HG03460 (cell line): Measurements from ENCODE around the gene ARIH1.
A peak's percentile ranks its signal among the peaks of the same experiment; 100 is the strongest.
"Not testable (repeated sequence)": the region's sequence is repeated elsewhere in the genome, so short reads cannot be mapped to it uniquely, and the experiment has no call there.

ENCODE experiments used
- ATAC-seq: cut with Tn5 transposase; IDR thresholded peaks from one replicate; pipeline ENCODE4 v1.9.1; 2021; ENCODE audit not compliant: unreplicated experiment

ARIH1 gene

DNA sequence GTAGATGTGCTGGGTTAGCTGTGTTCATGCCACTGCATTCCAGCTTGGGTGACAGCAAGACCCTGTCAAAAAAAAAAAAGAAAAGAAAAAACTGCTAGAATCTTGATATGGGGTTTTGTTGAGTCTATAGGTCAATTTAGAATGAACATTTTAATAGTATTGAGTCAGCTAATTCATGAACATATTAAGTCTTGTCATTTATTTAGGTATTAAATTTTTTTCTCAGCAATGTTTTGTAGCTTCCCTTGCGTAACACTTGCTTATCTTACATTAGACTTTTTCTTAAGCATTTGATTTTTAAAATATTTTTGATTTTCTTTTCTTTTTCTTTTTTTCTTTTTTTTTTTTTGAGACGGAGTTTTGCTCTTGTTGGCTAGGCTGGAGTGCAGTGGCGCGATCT, 119.7 kb downstream of the ARIH1 start:
- ATAC-seq: no peak

DNA sequence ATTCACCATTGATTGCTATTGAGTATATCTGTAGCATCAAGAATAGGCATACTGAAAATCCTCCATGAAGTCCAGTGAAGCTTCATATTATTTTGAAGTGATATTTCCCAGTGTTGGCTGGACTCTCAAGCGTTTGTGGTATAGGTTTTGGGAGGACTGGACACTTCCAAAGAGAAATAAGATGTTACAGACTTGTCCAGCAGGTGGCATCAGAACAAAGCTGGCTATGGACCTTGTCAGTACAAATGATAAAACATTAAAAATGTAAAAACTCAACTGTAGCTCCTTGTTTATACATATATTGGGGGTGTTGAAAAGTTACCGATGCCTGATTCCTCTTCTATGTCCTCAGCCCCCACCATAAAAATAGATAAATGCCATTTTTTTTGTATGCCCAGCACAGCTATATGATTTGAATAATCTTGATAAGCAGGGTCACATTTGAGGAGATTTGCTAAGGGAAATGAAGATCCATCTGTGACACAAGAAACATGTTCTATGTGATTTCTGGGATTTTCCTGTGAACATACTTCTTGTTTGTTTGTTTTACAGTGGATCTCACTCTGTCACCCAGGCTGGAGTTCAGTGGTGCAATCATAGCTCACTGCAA, 125.8 kb downstream of the ARIH1 start:
- ATAC-seq: no peak

DNA sequence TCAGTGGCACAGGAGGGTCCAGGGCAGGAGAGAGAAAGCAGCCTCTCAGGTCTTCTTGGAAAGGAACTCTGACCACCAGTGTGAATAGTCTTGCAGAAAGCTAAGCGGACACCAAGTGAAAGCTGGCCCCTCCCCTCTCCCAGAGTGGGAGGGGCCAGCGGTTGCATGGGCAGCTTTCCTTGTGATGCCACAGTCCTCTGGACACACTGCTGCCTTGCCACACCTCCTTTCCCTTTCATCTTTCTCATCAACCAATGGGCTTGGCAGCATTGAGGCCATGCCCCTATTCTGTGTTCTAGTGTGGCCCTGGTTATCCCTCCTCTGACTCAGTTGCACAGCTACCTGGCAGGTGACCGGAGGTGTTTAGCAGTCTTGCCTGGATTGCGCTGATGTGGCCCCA, 130.7 kb downstream of the ARIH1 start:
- ATAC-seq: no peak

- not testable (repeated sequence) for ATAC-seq
Measured at GRCh38 chr15:72608084-72608483, 134.0 kb downstream of the ARIH1 start.

DNA sequence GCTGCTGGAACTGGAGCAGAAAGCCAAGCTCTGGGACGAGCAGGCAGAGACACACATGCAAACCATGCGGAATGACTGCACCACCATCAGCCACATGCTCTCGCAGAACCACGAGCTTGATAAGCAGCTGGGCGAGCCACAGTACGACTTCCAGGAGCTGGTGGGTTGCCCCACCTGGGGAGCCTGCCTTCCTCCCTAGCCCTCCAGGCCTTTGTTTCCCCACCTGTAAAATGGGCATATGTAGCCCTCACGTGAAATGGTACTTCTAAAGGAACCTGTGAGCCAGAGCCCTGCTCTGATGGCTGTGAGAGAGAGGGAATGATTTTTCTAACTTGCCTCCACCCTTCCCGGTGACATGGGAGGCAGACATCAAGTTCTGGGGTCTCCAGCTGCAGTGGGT, 135.7 kb downstream of the ARIH1 start:
- no peak for ATAC-seq

DNA sequence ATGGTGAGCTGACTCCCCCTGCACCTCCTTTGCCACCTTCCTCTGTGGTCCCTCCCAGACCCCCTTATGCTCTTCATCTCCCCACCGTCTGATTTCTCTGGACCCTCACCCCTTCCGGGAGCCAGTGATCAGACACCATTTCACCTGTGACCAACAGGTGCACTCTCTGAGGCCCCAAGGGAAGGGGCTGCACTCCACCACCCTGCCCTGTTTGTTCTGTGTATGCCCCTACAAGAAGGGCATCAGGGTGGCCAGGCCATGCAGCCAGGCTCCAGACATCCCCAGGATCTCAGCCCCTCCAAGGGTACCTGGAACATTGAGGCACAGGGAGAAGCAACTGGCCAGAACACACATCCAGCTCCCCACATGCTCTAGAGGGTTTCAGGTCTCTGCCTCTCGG, 138.2 kb downstream of the ARIH1 start:
- not testable (repeated sequence) for ATAC-seq

DNA sequence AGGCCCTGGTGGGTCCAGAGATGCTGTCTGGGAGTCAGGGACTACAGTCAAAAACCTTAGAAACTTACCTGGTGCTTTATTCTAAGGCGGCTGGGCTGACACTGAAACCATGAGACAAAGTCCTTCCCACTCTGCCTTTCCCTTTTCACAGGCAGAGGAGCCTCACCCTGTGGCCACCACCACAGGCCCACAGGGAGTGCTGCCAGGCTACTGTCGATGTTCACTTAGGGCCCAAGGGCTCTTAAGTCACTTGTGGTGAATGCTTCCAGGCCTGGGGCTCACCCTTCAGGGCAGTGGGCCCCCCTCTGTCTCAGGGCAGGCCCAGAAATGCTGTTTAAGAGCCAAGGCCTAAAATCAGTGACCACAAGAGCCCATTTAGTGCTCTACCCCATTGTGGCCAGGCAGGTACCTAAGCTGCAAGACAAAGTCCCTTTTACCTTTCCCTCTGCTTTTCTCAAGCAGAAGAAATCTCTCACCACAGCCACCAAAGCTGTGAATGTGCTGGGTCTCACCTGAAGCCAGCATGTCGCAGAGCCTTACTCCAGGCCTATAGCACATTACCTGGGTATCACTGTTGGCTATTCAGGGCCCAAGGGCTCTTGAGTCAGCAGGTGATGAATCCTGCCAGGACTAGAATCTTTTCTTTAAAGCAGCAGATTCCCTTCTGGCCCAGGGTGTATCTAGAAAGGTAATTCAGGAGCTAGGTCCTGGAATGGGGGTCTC, 140.8 kb downstream of the ARIH1 start:
- ATAC-seq: no peak

GRCh38 chr15:72615533-72616233, 141.6 kb downstream of the ARIH1 start:
- ATAC-seq: not testable (repeated sequence)

GRCh38 chr15:72616491-72617210, 142.5 kb downstream of the ARIH1 start:
- no peak for ATAC-seq

DNA sequence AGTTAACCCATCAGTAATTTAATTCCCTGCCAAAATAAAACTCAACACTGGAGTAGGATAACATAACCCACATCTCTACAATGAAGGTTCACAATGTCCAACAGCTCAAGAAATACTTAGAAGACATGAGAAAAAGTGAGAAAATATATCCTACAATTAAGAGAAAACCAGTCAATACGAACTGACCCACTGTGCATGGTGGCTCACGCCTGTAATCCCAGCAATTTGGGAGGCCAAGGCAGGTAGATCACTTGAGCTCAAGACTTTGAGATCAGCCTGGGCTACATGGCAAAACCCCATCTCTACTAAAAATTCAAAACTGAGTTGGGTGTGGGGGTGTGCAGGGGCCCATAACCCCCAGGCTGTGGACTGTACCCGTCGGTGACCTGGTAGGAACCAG, 149.7 kb downstream of the ARIH1 start:
- ATAC-seq: not testable (repeated sequence)

DNA sequence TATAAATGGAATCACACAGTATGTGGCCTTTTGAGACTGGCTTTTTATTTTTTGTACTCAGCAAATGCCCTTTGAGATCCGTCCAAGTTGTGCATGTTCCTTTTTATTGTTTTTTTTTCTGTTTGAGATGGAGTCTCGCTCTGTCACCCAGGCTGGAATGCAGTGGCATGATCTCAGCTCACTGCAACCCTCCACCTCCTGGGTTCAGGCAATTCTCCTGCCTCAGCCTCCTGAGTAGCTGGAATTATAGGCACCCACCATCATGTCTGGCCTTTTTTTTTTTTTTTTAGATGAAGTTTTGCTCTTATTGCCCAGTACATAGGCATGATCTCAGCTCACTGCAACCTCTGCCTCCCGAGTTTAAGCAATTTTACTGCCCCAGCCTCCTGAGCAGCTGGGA, 152.0 kb downstream of the ARIH1 start:
- not testable (repeated sequence) for ATAC-seq

- ATAC-seq: not testable (repeated sequence)
Measured at GRCh38 chr15:72628249-72629067, 154.3 kb downstream of the ARIH1 start.

DNA sequence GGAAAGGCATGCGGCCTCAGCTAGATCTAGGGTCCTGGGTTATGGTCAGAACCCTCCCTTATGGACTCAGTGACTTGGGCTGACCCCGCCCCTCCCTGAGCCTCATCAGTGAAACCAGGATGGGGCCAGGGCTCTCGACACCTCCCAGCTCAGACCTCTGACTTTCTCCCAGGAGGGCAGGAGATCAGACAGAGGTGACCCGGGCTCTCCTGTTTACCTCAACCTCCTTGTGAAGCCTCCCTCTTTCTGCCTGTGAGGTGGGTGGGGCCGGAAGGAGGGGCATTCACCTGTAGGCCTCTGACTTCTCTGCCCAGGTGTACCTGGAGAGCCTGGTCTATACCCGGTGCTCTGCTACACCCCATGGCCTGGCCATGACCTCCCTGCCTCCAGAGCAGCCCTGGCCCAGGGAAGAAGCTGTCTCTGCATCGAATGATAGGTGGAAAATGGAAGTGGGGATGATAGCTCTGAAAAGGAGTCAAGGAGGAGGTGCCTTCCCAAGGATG, 155.0 kb downstream of the ARIH1 start:
- ATAC-seq: not testable (repeated sequence)

DNA sequence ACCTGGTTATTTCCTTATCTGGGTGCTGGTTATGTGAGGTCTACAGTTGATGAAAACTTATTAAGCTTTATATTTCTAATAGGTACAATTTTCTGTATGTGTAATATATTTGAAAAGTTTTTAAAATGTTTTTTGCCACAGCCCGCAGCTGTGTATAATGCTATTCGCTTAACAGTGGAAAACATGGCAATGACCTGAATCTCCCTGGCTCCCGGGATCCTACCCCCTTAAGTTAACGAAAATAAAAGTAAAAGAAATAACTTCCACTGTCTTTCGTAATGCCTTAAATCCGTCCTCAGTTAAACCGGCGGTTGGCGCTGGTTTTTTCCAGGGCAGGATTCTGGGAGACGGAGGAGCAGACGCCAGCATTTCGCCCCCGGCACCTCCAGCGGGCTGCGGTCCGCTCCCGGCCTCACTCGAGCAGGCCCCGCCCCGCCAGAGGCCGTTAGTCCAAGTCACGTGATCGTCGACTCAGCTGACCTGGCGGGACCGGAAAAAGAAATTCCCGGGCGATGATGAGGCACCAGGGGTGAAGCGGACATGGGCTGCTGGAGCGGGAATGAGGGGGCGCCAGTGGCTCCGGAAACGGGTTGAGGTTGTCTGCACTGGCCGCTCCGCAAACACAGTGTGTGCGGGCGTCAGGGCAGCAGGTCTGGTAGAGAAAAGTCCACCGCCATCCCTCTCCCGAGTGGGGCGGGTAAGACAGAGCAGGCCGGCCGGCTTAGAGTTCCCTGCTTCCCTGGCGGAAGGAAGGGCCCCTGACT, 162.6 kb downstream of the ARIH1 start:
- ATAC-seq: peak; percentile 68

GRCh38 chr15:72639759-72640483, 165.8 kb downstream of the ARIH1 start:
- ATAC-seq: not testable (repeated sequence)

DNA sequence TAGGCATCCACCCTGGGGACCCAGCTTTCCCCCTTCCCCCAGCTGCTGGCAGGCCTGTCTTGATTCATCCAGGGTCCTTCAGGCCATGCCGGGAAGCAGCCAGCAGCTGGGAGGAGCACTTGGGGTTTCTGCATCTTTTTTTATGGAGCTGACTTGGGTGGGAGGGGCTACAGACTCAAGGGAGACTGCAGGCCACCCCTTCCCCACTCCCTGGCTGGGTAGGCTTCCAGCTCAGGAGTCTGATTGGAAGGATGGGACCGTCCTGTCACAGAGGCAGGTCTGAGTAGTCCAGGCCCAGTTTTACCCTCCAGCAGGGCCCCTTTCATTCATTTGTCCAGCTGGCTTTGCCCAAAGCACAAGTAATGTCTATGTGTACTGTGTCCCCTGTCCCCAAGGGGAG, 168.1 kb downstream of the ARIH1 start:
- not testable (repeated sequence) for ATAC-seq

- ATAC-seq: not testable (repeated sequence)
Measured at GRCh38 chr15:72648631-72649253, 174.6 kb downstream of the ARIH1 start.
